Smooth muscle cell (in vitro differentiated cells): ENCODE measurements around the gene CFAP53. TPM values are rescaled to one million over a fixed set of nuclear protein-coding genes. Genes with fewer than 3 reads are reported as not detected.

Experiments
- DNase-seq: peaks from one replicate; lab custom pipeline; 2025; ENCODE audit not compliant: unreplicated experiment; lab: John Stamatoyannopoulos, UW
- H2AFZ ChIP-seq: fragments of 200-600 bp; sonication (generic); 2 replicates; pipeline ENCODE4 v1.6.0; 2016; ENCODE audit warnings: antibody characterized with exemption, low read depth, mild to moderate bottlenecking
- H3F3A ChIP-seq: fragments of 200-600 bp; sonication (generic); 2 replicates; pipeline ENCODE4 v1.6.0; 2017; ENCODE audit warnings: antibody characterized with exemption, low read depth
- H3K27ac ChIP-seq: fragments of 200-600 bp; sonication (generic); 2 replicates; pipeline ENCODE4 v1.5.1; 2016; ENCODE audit warnings: low read depth, mild to moderate bottlenecking
- H3K27me3 ChIP-seq: fragments of 200-600 bp; sonication (generic); 2 replicates; pipeline ENCODE4 v1.6.1; 2016; ENCODE audit warnings: low read depth, mild to moderate bottlenecking
- H3K36me3 ChIP-seq: fragments of 200-600 bp; sonication (generic); 2 replicates; pipeline ENCODE4 v1.5.1; 2016; ENCODE audit warnings: low read depth
- H3K4me1 ChIP-seq: fragments of 200-600 bp; sonication (generic); 2 replicates; pipeline ENCODE4 v1.5.1; 2016; ENCODE audit warnings: low read depth
- H3K4me2 ChIP-seq: fragments of 200-600 bp; sonication (generic); 2 replicates; pipeline ENCODE4 v1.6.0; 2016; ENCODE audit warnings: mild to moderate bottlenecking
- H3K4me3 ChIP-seq: fragments of 200-600 bp; sonication (generic); 2 replicates; pipeline ENCODE4 v1.5.1; 2016; ENCODE audit warnings: mild to moderate bottlenecking
- H3K79me2 ChIP-seq: fragments of 200-600 bp; sonication (generic); 2 replicates; pipeline ENCODE4 v1.6.0; 2016; ENCODE audit warnings: low read depth, mild to moderate bottlenecking
- H3K9ac ChIP-seq: fragments of 200-600 bp; sonication (generic); 2 replicates; pipeline ENCODE4 v1.6.0; 2016; ENCODE audit warnings: low read depth
- H3K9me3 ChIP-seq: fragments of 200-600 bp; sonication (generic); replicated peaks from 2 replicates; pipeline ENCODE4 v1.5.1; 2016; ENCODE audit warnings: low read depth
- H4K20me1 ChIP-seq: fragments of 200-600 bp; sonication (generic); 2 replicates; pipeline ENCODE4 v1.6.0; 2016; ENCODE audit warnings: low read depth
- CTCF ChIP-seq: fragments of 200-600 bp; sonication (generic); IDR thresholded peaks from 2 replicates; pipeline ENCODE4 v1.5.1; 2017; ENCODE audit warnings: borderline replicate concordance, mild to moderate bottlenecking, antibody characterized with exemption; ENCODE audit not compliant: insufficient read depth, poor library complexity, severe bottlenecking
- WGBS: methylation state at CpG from one replicate; pipeline ENCODE4 v1.1.7; 2016; ENCODE audit warnings: low lambda C conversion rate; 5-methylcytosine and 5-hydroxymethylcytosine counted together
- polyA plus RNA-seq: library from polyadenylated mRNA; unstranded; fragments of >200 nt; fragmentation: Nextera tagmentation; extraction: Ambion mirVana; gene quantifications from 2 replicates; pipeline ENCODE4 v1.2.1, GENCODE V29; 2016
- total RNA-seq: library from RNA; depleted of rRNA; stranded (reverse); fragments of >200 nt; gene quantifications from 2 replicates; pipeline ENCODE4 v1.2.3, GENCODE V29; 2014

Gene CFAP53
- total and polyA plus RNA-seq, 2 experiments from 2014 or later, result 0.41 to 0.99 TPM

DNA sequence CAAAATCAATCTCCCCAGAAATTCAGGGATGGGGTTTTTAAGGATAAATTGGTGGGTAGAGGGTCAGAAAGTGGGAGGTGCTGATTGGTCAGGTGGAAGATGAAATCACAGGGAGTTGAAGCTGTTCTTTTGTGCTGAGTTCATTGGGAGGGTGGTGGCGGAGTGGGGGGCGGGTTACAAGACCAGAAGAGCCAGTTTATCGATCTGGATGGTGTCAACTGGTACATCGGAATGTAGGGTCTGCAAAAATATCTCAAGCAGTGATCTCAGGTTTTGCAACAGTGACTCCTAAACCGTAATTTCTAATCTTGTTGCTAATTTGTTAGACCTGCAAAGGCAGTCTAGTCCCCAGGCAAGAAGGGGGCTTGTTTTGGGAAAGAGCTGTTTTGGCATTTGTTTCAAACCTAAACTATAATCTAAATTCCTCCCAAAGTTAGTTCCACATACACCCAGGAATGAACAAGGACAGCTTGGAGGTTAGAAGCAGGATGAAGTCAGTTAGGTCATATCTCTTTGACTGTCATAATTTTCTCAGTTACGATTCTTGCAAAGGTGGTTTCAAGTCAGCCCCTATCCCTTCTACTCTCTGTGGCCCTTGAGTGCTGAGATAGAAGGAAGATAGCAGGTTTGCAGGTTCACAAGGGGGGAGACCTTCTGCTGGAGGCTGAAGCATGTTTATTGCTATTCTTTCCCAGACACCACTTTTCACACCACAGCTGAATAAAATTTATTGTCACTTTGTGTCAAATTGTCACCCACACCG, 33.5 kb upstream of the CFAP53 start:
- 71% methylated on average over 7 of the region's 7 CpGs for WGBS
- H3K36me3 ChIP-seq, result no peaks in the 10 kb centered on the region

GRCh38 chr18:50298443-50299284, 32.4 kb upstream of the CFAP53 start:
- peak overlapping the region; percentile 98 for H2AFZ ChIP-seq
- H3K27me3 ChIP-seq, result no peaks in the 10 kb centered on the region
- no peaks in the 10 kb centered on the region for H3K9me3 ChIP-seq
- H3K36me3 ChIP-seq, result no peaks in the 10 kb centered on the region
- H4K20me1 ChIP-seq, result no peaks in the 10 kb centered on the region
- 94% methylated on average over 37 of the region's 49 CpGs for WGBS
- no peak for TF ChIP-seq CTCF
- no peaks in the 10 kb centered on the region for H3K79me2 ChIP-seq
- no peak overlapping the region for H3K27ac ChIP-seq
- no peaks in the 10 kb centered on the region for H3K4me1 ChIP-seq
- peak overlapping the region; percentile 57 for H3K4me3 ChIP-seq
- no peak overlapping the region for H3K9ac ChIP-seq
- peak overlapping the region; percentile 96 for H3K4me2 ChIP-seq
- H3F3A ChIP-seq, result no peaks in the 10 kb centered on the region
- no peak for DNase-seq

More for the DNA sequence above, 33.5 kb upstream of the CFAP53 start:
- no peak overlapping the region for H3K27ac ChIP-seq
- no peak overlapping the region for H3K9ac ChIP-seq
- H2AFZ ChIP-seq, result no peak overlapping the region
- no peaks in the 10 kb centered on the region for H3K79me2 ChIP-seq
- no peaks in the 10 kb centered on the region for H3K4me1 ChIP-seq
- H3K4me2 ChIP-seq, result no peak overlapping the region
- no peak overlapping the region for H3K4me3 ChIP-seq
- H4K20me1 ChIP-seq, result no peaks in the 10 kb centered on the region
- no peaks in the 10 kb centered on the region for H3K9me3 ChIP-seq
- no peaks in the 10 kb centered on the region for H3F3A ChIP-seq
- no peak for TF ChIP-seq CTCF
- DNase-seq, result no peak
- no peaks in the 10 kb centered on the region for H3K27me3 ChIP-seq

DNA sequence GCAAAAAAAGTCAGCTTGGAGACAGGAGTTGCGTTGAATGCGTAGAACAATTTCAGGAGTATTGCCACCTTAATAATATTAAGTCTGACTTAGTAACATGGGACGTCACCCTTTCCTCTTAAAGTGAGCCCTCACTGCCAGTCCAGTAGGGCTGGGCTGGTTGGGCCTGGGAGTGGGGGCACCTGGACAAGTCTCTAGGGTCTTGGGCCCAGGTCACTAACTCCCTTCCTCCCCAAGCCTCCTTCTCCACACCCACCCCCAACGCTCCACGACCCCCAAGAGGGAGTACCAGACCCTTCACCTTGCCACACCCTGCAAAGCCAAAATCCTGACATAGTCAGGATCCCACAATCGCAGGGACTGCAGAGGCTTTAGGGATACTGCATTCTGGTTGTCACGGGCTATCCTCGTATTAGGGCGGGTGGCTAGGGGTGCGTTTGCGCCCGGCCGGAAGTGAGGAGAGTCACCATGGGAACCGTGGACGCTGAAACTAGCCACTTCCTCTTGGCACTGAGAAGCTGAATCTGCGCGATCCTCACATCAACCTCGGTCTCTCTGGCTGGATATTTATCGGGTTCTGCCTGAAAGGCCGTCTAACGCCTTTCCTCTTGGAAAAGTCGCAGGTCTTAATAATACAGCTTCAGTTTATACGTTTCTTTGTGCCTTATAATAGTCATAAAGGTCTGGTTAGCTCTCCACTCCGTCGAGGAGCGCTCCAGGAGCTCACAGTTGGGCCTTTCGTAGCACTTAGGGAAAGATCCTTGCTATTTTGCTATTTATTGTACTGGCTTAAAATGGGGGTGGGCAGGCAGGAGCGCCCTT, 31.5 kb upstream of the CFAP53 start:
- no peaks in the 10 kb centered on the region for H3K9me3 ChIP-seq
- TF ChIP-seq CTCF, result no peak
- H3K27ac ChIP-seq, result no peak overlapping the region
- DNase-seq, result no peak
- peak overlapping the region; percentile 57 for H3K4me3 ChIP-seq
- no peaks in the 10 kb centered on the region for H4K20me1 ChIP-seq
- H3K4me1 ChIP-seq, result no peaks in the 10 kb centered on the region
- no peaks in the 10 kb centered on the region for H3K36me3 ChIP-seq
- no peaks in the 10 kb centered on the region for H3K27me3 ChIP-seq
- H3K79me2 ChIP-seq, result no peaks in the 10 kb centered on the region
- 36% methylated on average over 28 of the region's 28 CpGs for WGBS
- H3K9ac ChIP-seq, result no peak overlapping the region
- H2AFZ ChIP-seq, result peak overlapping the region; percentile 98
- H3K4me2 ChIP-seq, result peak overlapping the region; percentile 96
- H3F3A ChIP-seq, result no peaks in the 10 kb centered on the region
